Testis (tissue), 2 donors: ENCODE results near the gene FSTL5.

Source experiments
- CTCF ChIP-seq, 3 experiments: fragments of 450-650 bp in 2 of 3; fragments of 200-600 bp in 1 of 3; sonication (generic) in 1 of 3; IDR thresholded peaks; one replicate each; pipeline ENCODE4 v1.5.1; 2016 to 2019; ENCODE audit warnings: antibody characterized with exemption in 3 of 3, mild to moderate bottlenecking in 2 of 3, moderate library complexity in 1 of 3
- POLR2A ChIP-seq: fragments of 450-650 bp; IDR thresholded peaks from one replicate; pipeline ENCODE4 v1.6.1; 2017; ENCODE audit warnings: antibody characterized with exemption, mild to moderate bottlenecking, moderate library complexity

GRCh38 chr4:161573836-161574235 is 590.0 kb downstream of the FSTL5 start:
- TF ChIP-seq CTCF (IDR thresholded peaks at IDR 0.05) (no peak), POLR2A (no peak)
